NCI-H2227 treated with DMSO at 0.1 percent for 48 hours (cell line): Measurements from ENCODE around the gene LRMDA.

Experiments
- DNase-seq: peaks from one replicate; lab custom pipeline; 2025; lab: John Stamatoyannopoulos, UW

LRMDA gene

DNA sequence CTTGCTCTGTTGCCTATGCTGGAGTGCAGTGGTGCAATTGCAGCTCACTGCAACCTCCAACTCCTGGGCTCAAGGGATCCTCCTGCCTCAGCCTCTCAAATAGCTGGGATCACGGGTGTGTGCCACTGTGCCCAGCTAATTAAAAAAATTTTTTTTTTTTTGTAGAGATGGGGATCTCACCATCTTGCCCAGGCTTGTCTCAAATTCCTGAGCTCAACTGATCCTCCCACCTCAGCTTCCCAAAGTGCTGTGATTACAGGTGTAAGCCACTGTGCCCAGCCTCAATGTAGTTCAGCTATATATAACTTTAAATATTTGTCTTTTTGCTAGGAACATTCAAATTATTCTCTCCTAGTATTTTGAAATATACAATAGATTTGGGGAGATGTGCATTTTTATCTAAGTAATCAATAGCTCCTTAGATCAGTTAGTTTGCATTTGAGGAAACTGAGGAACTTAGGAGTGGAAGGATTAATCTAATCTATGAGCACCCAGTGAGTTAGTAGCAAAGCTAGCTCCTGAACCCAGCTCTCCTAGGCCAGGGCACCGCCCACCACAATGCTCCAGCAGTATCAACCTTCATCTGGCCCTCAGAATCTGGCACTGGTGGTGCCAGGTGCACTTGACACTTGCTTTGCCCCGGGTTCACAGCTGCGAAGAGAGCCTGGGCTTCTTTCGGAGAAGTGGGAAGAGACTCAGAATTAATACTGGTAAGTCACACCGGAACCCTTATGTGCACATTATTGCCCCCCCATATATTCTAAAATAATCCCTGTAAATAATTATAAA lies 5.9 kb upstream of the LRMDA start:
- DNase-seq: no peak

DNA sequence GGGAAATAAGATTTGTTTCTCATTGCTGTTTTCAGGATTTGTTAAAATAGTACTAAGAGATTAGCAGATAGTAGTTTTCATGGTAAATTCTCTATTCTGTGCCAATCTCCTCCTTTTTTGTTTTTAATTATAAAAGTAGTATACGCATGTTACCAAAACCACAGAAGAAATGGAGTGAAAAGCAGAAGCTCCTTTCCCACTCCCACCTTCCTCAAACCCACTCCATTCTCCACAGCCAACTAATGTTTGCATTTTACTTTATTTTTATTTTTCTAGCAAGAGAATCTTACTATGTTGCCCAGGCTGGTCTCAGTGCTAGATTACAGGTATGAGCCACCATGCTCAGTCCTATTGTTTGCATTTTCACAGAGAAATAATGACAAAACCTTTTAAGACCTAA lies 4.5 kb upstream of the LRMDA start:
- DNase-seq: no peak

- DNase-seq: no peak
These were observed 3.5 kb upstream of the LRMDA start for GRCh38 chr10:75427951-75428350.

- DNase-seq: no peak
These were observed 2.8 kb upstream of the LRMDA start for GRCh38 chr10:75428434-75429158.

GRCh38 chr10:75429159-75429827 lies 2.1 kb upstream of the LRMDA start:
- DNase-seq: no peak

DNA sequence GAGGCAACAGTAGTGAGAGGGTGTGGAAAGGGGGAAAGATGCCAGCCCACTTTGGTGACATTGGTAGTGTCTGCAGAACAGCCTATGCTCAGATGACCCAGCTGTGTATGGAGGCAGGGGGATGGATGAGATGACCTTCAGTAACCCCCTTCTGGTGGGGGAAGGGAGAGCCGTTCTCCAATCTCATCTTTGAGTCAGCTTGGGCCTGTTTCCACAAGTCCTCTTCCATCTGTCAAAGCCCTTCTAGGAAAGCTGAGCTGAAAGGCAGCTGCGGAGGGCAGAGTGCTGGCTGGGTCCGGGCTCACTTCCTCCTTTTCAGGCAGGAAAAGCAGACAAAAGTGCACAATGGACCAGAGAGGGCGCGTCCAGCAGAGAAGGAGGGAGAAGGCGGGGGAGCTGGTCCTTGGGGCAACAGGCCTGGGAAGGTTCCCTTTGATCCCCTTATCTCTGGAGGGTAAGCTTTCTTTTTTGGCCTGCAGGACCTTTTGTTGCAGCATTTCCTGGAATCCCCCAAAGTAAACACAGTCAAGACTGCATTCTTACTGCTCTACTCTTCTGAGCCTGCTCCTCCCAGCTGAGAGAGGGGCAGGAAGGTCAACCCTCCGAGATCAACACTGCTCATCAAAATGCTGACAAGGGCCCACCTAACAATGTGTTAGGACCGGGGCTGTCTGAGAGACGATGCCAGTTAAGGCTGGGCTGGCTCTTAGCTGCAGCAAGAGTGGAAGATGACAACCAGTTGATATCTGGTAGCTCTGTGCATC lies 1.2 kb upstream of the LRMDA start:
- no peak for DNase-seq

DNA sequence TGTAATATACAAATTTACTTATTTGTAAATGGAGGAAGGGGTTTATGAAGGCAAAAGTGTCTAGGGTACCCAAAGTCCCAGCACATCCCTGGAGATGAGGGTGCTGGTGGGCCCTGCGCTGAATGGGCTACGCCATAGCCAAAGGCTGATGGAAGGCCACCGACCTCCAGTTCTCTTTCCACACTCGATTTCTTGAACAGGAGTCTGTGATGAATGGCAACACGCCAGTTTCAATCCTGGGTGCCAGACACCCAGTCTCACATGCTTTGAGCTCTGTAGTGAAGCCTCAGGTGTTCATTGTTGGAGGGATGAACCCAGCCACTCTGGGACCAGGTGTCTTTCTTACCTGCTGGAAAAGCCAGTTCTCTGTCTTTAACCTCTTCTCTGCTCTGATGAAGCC lies 752 bp downstream of the LRMDA start:
- no peak for DNase-seq

DNA sequence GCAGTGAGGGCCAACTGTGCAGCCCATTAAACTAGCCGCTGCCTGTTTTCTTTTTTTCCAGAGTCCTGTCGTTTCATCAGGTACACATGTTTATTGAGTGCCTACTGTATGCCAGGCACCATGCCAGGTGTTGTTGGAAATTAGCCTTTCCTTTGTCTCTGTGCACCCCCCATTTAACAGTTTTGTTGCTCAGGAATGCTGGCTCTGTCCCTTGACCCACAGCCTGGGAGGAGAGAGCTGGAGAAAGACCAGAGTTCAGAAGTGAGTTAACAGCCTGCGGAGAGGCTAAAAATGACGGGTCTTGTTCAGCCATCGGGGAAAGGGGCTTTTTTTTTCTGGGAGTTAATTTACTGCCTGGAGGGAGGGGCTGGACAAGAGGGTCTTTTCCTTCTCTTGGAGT lies 1.3 kb downstream of the LRMDA start:
- no peak for DNase-seq

GRCh38 chr10:75433216-75433615 lies 1.8 kb downstream of the LRMDA start:
- DNase-seq: no peak

DNA sequence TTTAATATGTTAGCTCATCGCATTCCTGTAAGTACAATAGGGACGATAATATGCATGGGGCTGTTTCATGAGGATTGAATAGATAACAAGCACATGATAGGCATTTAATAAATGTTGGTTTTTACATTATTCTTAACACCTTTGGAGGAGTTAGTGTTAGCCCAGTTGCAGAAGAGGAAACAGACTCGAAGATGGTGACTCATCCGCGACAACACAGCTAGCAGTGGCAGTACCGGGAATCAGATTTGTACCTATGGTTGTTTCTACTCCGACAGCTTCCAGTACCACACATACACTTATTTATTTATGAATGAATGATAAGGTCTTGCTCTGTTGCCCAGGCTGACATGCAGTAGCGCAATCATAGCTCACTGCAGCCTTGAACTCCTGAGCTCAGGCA lies 2.9 kb downstream of the LRMDA start:
- DNase-seq: no peak

GRCh38 chr10:75435291-75435690 lies 3.9 kb downstream of the LRMDA start:
- no peak for DNase-seq

DNA sequence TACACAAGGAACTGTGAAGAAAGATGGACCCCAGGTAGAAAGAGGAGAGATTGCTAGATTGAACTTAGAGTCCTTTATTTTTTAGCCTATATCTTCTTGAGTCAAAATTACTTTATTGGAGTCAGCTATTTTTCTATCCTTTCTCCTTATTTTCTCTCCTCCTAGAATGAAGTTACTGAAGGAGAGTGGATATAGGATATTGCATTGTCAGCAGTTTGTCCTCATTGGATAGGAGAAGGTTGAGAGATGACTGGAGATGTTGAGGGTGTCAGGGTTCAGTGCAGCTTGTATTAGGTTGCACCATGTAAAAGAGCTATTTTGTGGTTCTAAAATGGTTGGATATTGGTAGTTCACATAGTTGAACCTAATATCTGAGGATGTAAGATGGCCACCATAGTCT lies 5.5 kb downstream of the LRMDA start:
- no peak for DNase-seq

DNA sequence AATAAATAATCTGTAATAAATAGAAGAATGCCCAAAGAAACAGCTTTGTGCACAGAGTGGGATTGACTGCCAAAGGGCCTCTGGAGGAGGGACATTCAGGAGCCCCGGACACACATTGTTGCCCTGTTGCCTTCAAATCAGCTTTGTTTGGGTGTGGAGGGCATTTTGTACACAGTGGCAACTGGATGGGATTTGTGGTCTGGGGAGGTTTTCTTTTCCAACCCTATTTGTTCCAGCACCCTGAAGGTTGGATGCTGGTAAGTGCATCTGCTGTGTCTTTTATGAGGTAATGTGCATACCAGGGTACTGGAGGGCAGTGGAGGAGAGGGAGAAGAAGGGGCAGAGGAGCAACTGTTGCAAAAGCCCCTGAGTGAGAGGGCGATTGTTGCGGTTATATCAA lies 6.3 kb downstream of the LRMDA start:
- DNase-seq: no peak

DNA sequence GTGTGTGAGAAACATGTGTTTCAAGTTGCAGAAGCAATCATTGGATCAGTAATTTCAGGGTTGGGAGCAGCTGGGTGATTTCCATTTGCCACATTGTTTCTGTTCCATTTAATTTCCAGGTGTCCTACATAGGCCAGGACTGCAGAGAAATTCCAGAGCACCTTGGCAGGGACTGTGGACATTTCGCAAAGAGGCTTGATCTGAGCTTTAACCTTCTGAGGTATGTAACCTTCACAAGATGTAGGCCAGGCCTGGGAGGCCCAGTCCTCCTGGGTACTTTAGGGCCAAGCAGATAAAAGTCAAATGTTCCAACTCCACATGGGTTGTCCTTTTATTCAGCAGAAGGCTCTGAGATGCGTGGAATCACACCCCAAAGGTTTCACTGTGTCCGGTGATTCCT lies 6.9 kb downstream of the LRMDA start:
- DNase-seq: no peak

GRCh38 chr10:75439811-75440210 lies 8.4 kb downstream of the LRMDA start:
- DNase-seq: no peak

DNA sequence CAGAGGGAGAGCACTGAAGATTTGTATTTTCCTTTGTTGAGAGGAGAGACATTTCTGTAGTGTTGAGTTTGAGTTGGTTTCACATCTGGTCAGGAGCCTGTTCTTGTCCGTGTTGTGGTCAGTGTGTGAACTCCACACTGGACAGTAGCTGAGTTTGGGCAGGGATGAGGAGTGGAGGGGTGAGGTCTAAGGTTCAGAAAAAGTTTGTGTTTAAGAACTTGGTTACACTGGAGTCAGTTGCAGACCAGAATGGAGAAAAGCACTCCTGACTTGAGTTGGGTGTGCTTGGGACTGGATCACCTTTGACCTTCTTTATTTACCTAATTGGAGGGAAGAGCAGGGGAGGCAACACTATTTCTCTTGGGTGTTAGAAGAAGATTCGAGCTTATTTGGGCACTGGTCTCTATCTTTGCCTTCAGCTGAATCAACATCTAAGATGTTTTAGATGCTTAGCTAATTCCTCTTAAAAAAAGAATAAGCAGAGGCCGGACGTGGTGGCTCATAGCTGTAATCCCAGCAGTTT lies 8.9 kb downstream of the LRMDA start:
- DNase-seq: no peak

DNA sequence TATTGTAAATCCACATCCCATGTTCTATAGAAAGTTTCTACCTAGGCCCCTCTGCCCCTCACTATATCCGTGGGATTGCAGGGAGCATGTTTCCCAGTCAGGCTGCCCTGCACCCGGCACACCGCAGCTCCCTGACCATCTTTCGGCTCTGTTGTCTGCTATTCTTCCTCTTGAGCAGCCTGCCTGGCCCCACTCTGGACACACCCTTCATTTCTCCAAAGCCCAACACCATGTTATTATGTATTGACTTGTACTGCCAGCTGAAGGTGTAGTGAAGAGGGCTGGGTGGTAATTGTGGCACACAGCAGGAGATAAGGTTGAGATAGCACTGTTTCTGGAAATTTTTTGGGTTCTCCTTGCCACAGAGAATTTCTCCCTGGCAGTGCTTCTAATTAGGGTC lies 9.8 kb downstream of the LRMDA start:
- peak; percentile 93 for DNase-seq

DNA sequence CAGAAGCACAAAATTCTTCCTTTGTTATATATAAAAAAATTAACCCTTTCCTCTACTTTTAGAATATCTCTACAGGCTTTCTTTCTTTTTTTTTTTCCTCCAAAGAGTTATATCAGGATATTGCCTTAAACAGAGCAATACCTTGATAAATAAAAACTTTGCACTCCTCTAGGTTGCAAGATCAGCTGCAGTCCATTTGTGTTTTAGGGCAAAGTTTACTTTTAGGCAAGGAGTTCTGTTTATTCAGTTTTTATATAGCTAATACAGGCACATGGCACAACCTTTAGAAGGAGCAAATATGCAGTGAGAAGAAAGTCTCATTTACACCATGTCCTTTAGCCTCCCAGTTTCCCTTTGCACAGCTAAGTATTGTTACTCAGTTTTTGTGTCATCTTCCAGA lies 10.3 kb downstream of the LRMDA start:
- no peak for DNase-seq

DNA sequence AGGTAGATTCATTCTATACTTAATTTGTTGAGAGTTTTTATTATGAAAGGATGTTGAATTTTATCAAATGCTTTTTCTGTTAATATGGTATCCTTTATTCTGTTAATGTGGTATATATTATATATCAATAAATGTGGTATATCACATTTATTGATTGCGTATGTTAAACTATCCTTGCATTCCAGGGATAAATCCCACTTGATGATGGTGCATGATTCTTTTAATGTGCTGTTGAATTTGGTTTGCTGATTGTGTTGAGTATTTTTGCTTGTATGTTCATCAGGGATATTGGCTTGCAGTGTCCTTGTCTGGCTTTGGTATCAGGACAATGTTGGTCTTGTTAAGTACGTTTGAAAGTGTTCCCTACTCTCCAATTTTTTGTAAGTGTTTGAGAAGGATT lies 11.9 kb downstream of the LRMDA start:
- no peak for DNase-seq

GRCh38 chr10:75444781-75445386 lies 13.5 kb downstream of the LRMDA start:
- no peak for DNase-seq

GRCh38 chr10:75446508-75446907 lies 15.1 kb downstream of the LRMDA start:
- DNase-seq: no peak

- DNase-seq: no peak
These were observed 16.7 kb downstream of the LRMDA start for GRCh38 chr10:75448166-75448565.
